Activated CD4-positive, alpha-beta T cell treated with anti-CD3 and anti-CD28 coated beads, Interleukin-2, amount 50 U/mL, for 48 hours (primary cell): ENCODE data around the gene SLC26A9.

Source experiments
- DNase-seq, 2 experiments: peaks; one replicate each; pipeline ENCODE4 v3.0.0-alpha.2; 2020

Gene SLC26A9, protein sequence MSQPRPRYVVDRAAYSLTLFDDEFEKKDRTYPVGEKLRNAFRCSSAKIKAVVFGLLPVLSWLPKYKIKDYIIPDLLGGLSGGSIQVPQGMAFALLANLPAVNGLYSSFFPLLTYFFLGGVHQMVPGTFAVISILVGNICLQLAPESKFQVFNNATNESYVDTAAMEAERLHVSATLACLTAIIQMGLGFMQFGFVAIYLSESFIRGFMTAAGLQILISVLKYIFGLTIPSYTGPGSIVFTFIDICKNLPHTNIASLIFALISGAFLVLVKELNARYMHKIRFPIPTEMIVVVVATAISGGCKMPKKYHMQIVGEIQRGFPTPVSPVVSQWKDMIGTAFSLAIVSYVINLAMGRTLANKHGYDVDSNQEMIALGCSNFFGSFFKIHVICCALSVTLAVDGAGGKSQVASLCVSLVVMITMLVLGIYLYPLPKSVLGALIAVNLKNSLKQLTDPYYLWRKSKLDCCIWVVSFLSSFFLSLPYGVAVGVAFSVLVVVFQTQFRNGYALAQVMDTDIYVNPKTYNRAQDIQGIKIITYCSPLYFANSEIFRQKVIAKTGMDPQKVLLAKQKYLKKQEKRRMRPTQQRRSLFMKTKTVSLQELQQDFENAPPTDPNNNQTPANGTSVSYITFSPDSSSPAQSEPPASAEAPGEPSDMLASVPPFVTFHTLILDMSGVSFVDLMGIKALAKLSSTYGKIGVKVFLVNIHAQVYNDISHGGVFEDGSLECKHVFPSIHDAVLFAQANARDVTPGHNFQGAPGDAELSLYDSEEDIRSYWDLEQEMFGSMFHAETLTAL

DNA sequence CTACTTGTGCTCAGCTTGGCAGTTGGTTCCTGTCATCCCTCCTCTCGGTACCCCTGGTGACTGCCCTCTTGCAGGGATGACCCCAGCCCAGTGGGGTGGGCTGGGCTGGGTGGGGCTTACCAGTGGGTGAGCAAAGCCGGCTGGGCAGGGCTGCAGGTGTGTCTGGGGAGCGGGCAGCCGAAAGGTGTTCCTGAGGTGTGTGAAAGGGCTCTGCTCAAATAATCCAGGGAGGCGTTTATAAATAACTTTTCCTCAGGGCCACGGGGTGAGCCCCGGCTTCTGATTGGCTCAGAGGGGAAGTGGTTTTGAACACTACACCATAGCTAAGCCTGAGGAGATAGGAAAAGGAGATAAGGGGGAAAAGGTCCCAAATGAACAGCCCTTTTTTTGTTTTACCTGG is at the start of gene SLC26A9:
Gene SLC26A9 (minus strand): TSS at position 212 of the 400 bp plus-strand sequence. CDS start 7,636 bp downstream, outside the sequence.
- no peak for DNase-seq

DNA sequence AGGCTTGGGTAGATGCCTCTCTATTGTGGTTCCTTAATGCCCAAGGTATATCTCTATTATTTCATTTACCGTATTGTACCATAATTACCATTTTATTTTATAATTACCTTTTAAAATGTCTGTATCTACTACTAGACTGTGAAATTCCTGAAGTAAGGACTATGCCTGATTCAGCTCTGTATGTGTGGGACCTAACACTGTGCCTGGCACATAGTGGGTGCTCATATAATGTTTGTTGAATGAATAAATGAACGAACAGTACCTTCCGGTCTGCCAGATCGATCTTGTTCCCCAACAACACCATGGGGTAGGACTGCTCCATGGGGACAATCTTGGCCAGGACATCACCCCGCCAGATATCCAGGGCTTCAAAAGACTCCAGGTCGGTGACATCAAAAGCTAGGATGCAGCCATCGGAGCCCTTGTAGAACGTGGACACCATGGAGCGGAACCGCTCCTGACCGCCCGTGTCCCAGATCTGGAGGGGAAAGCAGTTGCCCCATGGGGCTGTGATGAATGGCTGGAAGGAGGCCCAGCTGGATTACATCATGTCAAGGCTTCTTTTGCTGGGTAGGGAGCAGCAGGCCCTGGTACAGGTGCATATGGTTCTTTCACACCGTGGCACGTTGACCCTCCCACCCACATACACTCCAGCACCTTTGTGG is 49.1 kb upstream of the SLC26A9 start:
- no peak for DNase-seq

DNA sequence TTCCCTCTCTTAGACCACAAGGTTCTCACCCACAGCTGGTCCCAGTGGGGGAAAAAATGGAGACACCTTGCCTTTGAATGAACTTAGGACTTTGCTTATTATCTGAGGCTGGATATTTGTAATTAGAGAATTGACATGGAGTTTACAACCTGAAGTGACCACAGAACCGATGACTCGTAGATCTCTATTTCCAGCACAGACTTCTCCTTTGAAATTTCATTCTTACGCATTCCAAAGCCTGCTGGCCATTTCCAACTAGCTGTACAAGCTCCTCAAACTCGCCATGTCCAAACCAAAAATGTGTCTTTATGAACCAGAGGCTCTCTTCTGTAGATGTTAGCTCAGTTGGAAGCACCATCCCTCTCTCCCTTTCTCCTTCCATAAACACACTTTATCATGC is 48.0 kb upstream of the SLC26A9 start:
- DNase-seq, result no peak

DNA sequence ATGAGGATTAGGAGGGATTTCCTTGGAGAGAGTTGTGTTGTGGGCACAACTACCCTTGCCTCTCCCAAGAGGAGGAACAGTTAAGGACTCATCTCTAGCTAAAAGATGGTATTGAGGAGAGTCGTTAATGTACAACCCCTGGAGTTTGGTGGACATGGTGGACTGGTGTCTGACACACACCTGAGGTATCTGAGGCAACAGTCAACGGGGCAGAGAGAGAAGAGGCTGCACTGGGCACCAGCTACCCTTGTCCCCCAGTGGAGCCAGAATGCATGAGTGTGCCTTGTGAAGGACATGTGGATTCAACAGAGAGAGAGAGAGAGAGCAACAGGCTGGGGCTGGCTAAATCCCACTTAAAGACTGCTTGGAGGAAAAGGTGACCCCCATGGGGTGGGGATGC is 47.0 kb upstream of the SLC26A9 start:
- no peak for DNase-seq

DNA sequence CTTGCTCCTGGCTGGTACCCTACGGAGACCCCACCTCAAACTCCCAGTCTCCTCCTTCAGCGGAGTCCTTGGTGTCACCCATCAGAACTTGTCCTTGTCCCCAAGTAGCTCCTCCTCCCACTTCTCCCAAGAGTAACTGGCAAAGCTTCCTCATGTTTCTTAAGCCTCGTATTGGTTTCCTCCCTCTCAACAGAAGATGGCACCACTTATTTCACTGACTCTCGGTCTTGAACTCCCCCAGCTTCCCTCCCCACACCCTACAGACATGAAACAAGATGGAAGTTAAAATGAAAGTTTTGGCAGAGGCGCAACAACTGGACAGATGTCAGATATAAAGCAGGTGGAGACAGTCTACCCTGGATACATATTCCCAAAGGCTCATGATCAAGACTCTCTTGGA is 46.5 kb upstream of the SLC26A9 start:
- no peak for DNase-seq

DNA sequence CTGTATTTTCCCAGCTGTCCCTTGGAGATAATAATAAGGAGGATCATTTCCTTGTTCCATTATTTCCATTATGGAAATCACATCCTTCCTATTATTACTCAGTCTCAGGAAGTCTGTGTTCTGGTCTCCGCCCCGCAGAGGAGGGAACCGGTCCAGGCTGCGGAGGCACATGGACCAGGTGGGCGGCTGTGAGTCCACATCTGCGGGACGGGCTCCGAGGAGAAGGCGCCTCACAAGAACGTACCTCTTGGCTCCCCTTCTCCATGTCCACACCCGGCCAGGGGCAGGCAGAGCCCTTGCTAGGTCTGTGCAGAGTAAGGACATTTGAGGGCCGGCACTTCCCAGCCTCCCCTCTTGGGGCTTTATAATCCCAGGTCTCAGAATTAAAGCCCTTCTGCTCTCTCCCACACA is 45.3 kb upstream of the SLC26A9 start:
- no peak for DNase-seq

DNA sequence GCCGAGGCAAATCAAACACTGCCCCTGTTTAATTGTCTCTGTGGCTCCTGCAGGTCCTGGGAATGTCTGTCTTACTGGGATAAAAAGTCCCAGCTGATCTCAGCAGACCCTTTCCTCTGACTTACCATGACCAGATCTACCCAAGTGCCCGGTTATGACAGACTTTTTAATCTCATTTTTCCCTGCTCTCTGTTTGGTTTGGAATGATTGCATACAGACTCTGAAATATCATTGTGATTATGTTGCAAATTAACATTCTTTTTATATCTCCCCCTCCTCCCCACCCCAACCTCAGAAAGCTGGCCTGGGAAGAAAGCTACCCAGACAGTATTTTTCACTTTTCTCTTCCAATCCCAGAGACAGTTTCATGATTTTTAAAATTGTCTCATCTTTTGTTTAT is 43.6 kb upstream of the SLC26A9 start:
- DNase-seq, result no peak

DNA sequence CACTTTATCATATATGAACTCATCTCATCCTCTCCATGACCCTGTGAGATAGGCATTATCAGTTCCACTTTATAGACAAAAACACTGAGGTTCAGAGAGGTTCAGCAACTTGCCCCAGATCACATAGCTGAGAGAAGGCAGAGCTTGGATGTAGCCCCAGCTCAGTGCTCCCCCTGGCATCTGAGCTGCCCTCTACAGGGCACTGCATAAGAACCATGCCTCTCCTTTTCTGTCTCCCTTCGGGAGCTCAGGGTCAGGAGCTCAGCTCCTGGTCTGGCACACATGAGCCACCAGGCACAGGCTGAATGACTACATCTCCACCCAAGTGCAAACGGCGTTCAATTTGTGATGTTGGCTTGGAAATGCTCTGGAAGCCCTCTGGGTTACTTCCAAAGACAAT is 43.0 kb upstream of the SLC26A9 start:
- no peak for DNase-seq

DNA sequence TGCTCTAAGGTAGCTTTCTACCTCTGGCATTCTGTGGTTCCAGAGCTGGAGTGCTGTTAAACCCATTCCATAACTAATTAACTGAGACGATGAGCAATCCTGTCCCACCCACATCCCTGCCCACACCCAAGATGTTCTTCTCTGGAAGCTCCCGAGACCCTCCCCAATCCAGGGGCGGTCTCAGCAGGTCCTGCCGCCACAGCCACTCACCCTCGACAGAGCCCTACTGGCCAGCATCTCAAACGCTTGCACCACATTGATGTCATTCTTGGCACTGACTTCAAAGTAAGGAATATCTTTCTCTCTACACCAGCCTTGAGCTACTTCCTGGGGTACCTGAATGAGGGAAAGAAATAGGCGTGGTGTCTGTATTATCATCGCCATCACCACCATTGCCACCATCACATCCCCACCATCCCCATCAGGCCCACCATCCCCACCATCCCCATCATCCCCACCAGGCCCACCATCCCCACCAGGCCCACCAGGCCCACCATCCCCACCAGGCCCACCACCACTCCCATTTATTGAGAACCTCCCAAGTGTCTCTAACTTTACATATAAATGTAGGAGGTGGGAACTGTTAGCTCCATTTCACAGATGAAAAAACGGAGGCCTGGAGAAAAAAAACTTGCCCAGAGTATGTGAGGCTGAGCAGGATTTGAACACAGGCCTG is 42.2 kb upstream of the SLC26A9 start:
- DNase-seq, result no peak

DNA sequence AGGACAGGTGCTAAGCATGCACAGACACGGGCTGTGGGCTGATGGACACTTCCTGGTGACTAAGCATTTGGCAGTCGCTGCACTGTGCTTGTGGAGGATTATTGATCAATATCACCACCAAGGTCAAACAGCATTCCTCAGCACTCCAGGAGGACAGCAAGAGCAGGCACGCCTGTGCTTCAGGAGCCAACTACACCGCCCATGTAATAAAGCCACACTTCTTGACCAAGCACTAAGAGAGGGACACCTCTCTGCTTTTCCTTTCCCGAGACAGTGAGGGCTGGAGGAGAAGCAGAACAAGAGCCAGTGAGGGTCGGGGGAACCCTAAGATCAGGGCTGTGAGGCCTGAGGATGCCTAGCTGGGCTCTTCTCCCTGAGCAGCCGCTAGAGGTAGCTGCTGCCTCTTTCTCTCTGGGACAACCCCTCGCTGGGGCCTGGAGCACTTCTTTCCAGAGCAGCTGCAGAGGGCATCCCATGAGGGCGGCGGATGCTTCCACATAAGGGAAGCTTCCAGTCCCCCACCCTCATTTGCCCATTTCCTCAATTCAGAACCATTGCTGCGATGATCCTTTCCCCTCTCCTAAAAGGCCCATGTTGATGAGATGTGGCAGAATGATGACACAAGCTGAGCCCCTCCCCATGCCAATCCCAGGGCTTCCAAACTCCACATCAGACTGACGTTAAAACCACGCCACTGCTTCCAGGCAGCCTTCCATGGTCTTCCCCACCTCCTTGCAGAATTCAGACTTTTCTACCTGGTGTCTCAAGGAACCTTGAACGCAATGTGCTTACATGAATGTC is 40.9 kb upstream of the SLC26A9 start:
- DNase-seq, result peak; percentile 33 to 52

DNA sequence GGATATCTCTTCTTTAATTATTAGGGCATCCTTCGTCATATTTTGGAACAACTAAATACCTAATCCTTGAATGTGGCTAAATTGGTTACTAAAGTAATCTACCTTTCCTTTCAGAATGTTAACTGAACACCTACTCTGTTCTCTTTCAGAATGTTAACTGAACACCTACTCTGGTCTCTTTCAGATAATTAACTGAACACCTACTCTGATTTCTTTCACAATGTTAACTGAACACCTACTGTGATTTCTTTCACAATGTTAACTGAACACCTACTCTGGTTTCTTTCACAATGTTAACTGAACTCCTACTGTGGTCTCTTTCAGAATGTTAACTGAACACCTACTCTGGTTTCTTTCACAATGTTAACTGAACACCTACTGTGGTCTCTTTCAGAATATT is 38.0 kb upstream of the SLC26A9 start:
- DNase-seq, result no peak

DNA sequence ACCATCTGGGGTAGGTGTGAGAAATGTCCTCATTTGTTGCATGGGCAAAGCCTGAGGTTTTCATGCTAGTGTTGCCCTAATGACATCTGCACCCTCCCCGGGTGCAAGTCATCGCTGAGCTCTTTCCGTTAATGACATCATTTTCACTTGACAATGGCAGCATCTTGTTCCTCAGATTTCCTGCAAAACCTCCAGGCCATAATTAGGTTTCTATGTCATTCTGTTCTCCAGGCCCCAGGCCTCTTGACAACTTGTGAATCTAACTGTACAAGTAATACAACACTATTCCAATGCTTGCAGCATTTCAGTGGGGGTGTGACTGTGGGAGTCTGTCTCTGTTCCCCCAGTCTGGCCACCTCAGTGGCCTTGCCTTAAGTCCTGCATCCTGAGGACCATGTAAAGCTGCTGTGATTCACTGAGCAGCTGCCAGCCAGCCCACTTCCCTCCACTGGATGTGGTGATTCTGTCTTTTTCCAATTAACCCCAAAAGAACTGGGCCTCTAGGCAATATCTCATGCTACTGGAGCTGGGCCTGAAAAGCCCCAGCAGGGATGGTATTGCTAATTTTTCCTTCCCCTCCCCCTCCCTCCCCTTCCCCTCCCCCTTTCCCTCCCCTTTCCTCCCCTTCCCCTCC is 37.1 kb upstream of the SLC26A9 start:
- no peak for DNase-seq

DNA sequence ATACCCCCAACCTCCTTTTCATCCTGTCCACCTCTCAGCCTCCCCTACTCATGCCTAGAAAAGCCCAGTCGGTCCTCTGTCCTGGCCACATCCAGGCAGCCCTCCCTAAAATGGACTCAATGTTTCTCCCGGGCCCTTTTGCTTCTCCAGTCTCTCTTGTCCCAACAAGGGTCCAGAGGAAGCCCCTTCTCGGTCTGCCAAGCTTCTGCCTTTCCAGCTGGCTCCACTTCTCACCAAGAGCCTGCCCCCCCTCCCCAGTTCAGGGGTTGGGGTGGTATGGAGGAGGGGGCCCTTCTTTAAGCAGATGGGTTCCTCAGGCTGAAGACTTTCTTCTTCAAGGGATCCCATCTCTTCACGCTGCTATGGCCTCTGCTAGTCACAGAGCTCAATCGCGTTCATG is 36.0 kb upstream of the SLC26A9 start:
- no peak for DNase-seq

DNA sequence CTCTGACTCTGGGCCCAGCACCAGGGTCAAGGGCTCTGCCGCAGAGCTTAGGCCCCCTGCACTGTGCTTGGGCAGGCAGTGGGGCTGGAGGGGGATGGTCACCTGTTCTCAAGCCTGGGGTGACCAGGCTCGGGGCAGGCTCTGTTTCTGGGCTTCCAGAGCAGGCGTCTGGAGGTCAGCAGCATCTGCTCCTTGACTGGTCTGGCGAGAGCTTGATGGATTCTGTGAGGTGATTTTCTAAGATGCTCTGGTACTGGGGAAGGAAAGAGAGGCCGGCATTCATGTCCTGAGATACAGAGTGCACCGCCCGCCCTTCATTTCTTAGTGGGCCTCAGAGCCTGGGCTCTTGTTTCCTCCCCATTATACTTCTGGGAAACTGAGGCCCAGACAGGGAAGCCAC is 35.4 kb upstream of the SLC26A9 start:
- DNase-seq, result no peak

DNA sequence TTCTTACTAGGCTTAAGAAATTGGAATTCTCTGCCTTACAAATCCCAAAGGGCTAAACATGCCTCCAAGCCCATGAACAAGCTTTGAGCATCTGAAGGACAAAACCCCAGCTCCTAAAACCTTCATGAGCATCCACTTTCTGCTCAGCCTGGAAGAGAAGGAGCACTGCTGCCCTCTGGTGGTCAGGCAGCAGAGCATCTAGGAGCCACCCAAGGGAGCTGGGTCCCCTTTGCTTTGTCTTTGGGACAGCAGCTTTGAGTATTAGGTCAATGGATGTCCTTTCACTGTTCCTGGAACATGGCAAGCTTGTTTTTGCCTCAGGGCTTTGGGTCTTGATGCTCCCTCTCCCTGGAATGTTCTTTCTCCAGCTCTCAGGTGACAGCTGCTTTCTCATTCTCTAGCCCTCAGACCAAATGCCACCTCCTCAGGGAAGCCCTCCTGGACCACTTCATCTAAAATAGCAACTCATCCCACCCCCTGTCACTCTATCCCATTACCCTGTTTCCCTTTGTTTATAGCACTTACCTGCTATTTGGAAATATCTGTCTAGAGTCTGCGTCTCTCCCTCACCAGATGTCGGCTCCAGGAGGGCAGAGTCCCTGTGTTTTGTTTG is 34.3 kb upstream of the SLC26A9 start:
- peak; percentile 80 to 81 for DNase-seq

DNA sequence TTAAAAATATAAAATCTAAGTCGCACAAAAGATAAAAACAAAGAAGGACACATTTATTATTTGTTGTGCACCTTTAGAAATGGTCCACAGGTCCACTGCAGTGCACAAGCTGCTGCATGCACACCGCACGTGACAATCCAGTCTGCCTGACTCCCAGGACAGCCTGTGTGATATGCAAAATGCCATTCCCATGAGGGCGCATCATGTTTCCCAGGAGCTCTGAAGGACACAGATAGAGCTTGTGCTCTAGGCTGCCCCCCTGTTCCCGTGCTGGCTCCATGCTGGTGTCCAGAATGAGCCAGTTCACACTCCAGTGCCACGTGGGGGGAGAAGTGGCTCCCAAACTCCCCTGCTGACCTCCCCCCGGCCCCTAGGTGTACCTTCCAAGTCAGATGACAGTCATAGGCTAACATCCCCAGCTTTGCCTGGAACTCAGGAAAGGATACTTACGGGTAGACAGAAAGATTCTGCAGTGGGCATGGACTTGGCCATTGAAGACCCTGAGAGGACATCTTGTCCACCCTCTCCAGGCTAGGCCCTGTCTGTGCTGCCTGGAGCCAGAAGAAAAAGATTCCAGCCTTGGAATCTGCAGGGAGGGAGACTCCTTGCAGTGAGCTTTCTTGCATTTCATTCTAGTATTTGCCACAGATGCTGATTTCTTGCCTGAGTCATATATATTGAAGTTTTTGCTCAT is 33.6 kb upstream of the SLC26A9 start:
- no peak for DNase-seq

DNA sequence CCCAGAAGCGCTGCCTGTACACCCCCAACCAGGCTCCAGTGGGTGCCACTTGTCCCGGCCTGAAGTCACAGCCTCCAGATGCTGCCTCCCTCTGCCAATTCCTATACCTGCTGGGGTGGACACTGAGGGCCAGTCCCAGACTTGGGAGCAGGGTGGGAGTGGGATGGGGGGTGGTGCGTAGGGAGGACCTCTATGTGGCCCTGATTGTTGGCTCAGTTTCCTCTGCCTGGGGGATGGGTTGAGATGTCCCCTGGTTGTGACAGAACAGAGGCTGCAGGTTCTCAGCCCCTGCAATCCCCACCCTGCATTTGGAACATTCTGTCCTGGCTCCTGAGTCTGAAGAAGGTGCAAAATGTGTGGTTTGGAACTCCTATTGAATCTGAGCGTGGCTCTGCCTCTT is 32.8 kb upstream of the SLC26A9 start:
- no peak for DNase-seq

DNA sequence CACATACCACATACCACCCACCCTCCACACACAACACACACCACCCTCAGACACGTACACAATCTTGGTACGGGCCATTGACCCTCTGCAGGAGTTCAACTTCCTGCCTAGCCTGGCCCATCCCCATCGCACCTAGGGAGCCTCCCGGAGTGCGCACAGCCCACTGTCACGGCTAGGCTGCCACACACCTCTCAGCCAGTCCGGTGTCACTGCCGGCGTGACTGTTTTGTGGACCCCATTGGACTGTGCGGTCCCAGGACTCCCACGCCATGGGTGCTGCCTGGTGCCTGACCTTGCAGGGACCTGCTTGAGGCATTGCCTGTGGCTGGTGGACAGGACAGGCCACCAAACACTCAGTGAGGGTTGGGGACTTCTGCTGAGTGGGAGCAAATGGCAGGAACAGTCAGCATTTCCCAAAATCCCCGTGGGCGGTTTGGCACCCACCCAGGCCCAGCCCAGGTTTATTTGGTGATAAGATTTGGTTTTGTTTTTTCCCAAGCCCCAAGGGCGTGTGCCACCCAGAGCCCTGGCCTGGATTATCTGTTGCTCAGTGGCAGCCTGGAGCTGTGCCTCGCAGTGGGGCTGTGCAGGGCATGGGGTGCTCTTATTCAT is 32.2 kb upstream of the SLC26A9 start:
- no peak for DNase-seq

DNA sequence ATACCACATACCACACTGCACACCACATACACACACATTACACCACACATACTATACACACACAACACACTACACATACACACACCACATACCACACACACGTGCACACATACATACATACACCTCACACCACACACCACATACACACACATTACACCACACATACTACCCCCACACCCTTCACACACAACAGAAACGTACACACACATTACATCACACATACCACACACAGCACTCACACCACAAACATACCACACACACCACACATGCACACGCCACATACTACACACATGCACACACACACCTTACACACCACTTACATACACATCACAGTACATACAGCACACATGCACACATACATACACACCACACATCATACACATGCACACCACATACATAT is 31.5 kb upstream of the SLC26A9 start:
- DNase-seq, result no peak
